Esophagus muscularis mucosa (tissue), 4 donors: Measurements from ENCODE around the gene RCOR1.

Experiments
- CTCF ChIP-seq, 3 experiments: fragments of 200-600 bp in 2 of 3; fragments of 450-650 bp in 1 of 3; sonication (generic) in 2 of 3; IDR thresholded peaks; one replicate each; pipeline ENCODE4 v1.5.1; 2017 to 2019; ENCODE audit warnings: antibody characterized with exemption in 3 of 3, mild to moderate bottlenecking in 2 of 3, moderate library complexity in 1 of 3
- EP300 ChIP-seq: sonication (generic); formaldehyde crosslinking; IDR thresholded peaks from one replicate; pipeline ENCODE4 v1.6.1; 2017; ENCODE audit warnings: antibody characterized with exemption
- POLR2A ChIP-seq: fragments of 450-650 bp; IDR thresholded peaks from one replicate; pipeline ENCODE4 v1.6.1; 2017; ENCODE audit warnings: antibody characterized with exemption, moderate library complexity, mild to moderate bottlenecking, low read depth
- POLR2AphosphoS5 ChIP-seq, 2 donors: sonication (generic); formaldehyde crosslinking; IDR thresholded peaks; one replicate each; pipeline ENCODE4 v1.6.1; 2017; ENCODE audit warnings: antibody characterized with exemption in 2 of 2

- TF ChIP-seq POLR2A (no peak), POLR2AphosphoS5 (IDR thresholded peaks at IDR 0.05) (no peak), EP300 (no peak), CTCF (IDR thresholded peaks at IDR 0.05) (no peak)
These were observed 95.8 kb downstream of the RCOR1 start for GRCh38 chr14:102688290-102688689.
